NCI-H2081 (cell line): ENCODE data around the gene EEIG1.

Experiments used
- DNase-seq, 2 experiments: peaks; one replicate each; lab custom pipeline; 2025; lab: John Stamatoyannopoulos, UW

EEIG1 gene

GRCh38 chr9:127974769-127975261 is 6.0 kb downstream of the EEIG1 start:
- no peak for DNase-seq

- DNase-seq: peak in 1 of 2 experiments; percentile 68
Observed at GRCh38 chr9:127974001-127974768, 6.6 kb downstream of the EEIG1 start.

DNA sequence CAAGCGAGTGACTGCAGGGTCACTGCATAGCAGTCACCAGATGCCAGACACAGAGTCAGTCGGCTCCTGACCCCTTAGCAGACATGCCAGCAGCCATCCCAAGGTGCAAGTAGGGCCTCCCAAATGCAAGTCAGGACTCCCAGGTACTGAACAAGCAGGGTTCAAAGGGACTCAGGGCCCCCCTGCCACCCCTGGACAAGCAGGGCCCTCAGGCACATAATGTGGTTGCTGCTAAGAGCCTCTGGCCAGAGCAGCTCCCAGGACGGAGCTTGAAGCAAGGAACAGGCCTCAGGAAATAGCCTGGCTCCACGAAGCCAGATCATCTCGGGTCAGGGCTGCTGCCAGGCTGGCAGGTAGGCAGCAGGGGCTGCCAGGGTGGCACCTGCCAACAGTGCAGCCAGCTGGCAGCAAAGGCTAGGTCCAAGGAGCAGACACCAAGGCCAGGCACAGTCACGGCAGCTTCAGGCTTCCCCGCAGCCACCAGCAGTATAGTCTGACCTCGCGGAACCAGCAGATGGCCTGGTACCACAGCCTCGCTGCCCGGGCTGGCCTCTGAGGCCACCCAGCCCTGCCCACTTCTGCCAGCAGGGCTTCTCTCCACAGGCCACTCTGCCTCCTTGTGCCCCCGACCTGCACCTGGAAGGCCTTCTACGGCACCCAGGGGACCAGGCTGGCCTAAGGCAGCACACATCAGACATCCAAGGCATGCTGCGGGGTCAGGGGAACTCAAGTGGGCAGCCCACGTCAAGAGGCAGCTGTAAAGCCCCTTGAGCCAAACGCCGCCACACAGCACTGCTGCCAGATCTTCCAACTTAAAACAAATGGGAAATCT is 7.4 kb downstream of the EEIG1 start:
- DNase-seq: peak in 1 of 2 experiments; percentile 58

DNA sequence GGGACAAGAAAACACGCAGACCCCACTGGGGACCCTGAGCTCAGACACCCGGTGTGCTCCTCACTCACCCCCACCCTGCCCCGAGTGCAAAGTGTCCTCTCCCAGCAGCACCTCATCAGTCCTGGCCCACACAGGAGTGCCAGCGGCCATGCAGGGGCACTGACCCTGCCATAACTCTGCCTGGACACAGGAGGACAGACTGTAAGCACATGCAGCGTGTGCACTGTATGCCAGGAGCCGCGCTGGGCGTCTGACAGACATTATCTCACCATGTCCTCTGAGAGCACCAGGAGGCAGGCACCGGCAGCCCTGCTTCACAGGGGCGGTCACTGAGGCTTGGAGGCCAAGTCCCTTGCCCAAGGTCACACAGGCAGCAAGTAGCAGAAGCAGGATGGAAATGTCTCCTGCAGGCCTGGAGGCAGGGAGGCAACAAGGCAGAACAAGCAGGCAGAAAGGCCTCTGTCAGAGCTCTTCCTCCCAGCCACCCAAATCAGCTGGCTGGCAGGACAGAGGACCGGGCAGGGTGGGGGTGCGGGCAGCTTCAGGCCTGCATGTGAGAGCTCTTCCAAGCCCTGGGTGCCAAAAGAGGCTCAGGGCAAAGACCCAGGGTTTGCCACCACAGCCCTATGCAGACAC is 8.4 kb downstream of the EEIG1 start:
- no peak for DNase-seq

DNA sequence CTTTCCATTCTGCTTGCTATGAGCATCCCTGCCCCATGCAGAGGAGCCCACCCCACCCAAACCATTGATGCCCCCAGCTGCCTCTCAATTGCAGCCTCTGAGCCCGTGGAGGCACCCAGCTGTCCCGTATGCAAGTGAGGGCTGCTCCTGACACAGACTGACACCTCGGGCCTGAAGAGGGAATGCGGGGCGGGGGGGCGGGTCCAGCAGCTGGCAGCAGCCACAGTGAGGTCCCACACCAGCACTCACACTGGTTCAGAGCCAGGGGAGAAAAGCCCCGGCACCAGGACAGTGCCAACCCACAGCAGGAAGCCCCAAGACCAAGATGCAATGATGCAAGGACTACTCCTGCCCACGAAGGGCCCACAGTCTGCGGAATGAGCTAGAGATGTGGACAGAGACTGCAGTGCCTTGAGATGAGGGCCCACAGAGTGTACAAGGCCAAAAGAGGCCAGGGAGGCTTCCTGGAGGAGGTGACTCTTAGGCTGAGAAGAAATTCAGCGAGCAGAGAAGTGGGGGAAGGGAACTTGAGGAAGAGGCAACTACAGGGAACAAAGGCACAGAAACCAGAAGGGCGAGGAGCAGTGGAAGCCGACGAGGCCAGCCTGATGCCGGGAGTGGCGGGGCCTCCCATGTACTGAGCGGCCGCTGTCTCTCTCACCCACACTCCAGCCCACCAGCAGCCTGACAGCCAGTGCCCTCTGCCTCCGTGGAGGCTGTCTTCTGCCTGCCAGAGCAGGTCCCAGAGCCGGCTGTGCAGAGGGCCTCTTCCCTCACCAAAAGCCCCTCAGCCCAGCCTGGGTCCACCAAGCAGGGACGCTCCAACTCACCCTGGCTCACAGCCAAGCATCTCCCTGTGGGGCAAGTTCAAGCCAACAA is 9.2 kb downstream of the EEIG1 start:
- peak in 1 of 2 experiments; percentile 45 for DNase-seq

GRCh38 chr9:127970401-127971313 is 10.1 kb downstream of the EEIG1 start:
- DNase-seq: peak; percentile 85 to 95

DNA sequence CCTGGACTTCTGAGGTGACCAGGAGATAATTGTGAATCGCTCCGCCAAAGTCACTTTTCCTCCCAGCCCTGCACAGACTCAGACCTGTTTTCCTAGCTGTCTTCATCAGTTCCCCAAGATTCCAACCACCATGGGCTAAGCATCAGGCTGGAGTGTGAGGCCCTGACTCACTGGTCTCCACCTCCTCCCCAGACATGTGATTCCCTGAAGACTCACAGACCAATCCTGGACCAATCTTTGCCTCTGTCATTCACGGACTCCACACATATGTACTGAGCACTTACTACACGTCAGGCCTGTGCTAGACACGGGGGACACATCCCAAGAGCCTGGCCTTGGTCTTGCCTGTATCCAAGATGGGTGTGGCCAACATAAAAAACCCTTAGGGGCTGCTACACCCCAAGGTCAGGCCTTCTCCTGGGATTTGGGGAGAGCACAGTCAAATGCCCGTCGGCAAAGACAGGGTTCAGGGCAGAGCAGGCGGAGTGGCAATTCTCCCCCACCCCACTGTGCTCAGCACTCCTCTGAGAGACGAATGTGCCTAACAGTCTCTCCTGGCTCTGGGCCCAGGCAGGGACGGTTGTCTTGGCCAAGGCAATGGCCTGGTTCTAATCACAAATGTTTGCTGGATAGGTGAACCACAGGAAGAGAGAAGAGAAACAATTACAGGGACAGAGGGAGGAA is 11.9 kb downstream of the EEIG1 start:
- peak; percentile 63 to 84 for DNase-seq

- DNase-seq: no peak
Observed at GRCh38 chr9:127968042-127968441, 12.7 kb downstream of the EEIG1 start.

GRCh38 chr9:127967151-127967809 is 13.5 kb downstream of the EEIG1 start:
- no peak for DNase-seq

DNA sequence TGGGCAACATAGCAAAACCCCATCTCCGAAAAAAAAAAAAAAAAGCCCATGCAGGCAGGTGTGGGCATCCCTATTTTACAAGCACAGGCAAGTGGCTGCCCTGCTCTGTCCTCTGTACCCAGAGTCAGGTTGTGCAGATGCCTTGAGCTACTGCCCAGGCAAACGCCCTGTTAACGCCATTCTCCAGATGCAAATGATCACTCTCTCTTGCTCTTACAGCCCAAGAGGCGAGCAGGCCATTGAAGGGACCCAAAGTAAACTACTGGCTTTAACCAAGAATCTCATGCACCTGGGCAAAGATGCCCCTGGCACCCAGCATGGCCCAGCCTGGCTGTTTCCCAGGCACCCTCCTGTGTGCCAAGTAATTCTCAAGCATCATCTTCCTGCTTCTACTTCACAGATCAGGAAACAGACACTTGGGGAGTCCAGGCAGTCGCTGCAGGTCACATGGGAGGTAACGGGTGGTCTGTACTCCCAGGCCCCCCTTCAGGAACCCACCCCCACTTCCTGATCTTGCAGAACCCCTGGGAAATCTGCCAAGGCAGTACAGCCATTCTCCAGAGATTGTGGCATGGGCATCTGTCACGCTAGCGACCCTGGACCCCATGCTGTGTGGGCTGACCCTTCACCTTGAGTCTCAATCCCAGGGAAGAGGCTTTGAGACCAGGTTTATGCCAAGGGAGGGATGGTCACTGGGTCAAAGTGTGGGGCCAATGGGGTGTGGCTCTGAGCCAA is 14.2 kb downstream of the EEIG1 start:
- DNase-seq: peak in 1 of 2 experiments; percentile 45

- no peak for DNase-seq
Observed at GRCh38 chr9:127965953-127966352, 14.8 kb downstream of the EEIG1 start.

DNA sequence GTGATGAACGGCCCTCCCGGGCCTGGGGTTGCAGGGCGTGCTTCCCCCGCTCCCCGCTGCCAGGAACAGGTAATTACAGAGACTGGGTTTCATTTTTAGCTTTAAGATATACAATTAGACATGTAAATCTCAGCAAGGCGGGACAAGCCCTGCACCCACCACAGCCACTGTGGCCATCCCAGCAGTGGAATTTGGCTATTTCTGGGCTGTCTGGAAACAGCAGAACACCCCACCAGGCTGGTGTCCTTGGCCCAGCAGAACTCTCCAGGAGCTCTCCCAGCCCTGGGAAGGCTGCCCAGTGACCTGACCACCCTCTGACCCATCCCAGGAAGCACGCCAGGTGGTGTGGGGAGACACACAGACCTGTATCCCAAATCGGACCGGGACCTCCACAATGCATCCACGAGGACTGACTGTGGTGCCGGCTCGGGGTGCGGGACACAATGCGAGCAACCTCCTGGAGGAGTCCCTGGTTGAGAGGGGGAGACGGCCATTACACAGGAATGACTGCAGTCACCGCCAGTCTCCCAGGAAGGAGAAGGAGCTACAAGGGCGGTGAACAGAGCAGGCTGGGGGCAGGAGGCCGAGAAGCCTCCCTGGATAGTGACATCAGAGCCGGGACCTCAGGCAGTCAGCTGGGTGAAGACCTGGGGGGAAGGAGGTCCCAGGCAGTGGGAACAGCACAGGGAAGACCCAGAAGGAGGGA is 17.3 kb downstream of the EEIG1 start:
- peak in 1 of 2 experiments; percentile 26 for DNase-seq

DNA sequence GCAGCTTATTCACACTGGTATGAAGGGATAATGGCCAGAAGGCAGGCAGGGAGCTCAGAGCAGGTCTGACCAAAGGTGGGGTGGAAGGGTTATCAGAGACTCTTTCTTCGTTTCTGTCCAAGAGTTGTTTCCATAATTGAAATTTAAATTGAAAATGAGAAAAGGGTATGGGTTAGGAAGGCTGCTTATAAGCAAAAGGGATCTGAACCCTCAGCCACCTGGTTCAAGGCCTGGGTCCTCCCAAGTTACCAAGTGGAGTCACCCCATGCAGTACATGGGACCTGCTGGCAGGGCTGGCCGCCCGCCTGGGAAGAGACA is 17.8 kb downstream of the EEIG1 start:
- peak in 1 of 2 experiments; percentile 66 for DNase-seq

DNA sequence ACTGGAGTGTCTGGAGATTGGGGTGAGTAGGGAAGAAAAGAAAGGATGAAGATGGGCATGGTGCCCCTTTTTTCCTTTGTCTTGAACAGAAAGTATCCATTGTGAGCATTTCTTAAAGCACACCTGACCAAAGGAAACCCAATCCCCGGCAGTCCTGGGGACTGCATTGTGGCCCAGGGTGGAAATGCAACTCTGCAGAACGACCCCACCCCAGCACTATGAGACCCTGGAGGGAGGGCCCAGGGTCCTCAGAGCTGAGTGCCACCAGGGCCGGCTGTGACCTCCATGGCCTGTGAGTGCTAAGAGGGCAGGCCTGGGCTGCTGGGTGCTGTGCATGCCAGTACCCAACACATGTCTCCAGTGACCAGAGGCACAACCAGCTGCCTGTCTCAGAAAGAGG is 18.5 kb downstream of the EEIG1 start:
- no peak for DNase-seq

DNA sequence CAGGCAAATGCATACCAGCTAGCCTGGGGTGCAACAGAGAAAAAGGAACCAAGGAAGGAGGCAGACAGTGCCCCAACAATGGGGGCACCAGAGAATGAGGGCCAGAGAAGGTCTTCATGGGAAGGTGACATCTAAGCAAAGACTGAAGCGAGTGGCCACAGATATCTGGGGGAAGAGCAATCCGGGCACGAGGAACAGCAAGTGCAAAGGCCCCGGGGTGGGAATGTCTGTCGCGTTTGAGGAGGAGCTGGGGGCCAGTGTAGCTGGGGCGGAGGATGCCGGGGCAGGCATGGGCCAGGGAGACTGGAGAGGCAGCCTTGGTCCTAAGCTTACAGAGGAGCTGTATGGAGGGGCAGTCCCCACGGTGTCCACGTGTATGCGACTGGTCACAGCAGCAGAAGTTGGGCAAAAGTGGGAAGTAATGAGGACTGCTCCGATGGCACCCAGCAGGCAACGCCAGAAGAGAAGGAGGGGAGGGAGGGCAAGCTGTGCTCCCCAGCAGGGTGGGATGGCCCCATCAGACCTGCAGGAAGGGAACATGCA is 19.1 kb downstream of the EEIG1 start:
- DNase-seq: no peak

DNA sequence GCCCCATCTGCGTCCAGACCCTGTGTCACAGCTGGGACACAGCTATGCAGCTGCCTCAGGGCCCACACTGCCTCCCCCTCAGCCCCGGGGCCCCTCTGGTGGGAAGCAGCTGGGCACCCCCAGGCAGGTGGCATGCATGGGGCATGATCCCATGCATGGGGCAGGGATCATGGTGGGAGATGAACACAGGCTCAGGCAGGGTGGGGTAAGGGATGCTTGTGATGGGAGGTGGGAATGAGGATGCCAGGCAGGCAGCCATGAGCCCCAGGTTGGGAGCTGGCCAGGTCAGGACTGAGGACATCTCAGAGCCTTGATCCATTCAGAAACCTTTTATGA is 19.7 kb downstream of the EEIG1 start:
- no peak for DNase-seq

DNA sequence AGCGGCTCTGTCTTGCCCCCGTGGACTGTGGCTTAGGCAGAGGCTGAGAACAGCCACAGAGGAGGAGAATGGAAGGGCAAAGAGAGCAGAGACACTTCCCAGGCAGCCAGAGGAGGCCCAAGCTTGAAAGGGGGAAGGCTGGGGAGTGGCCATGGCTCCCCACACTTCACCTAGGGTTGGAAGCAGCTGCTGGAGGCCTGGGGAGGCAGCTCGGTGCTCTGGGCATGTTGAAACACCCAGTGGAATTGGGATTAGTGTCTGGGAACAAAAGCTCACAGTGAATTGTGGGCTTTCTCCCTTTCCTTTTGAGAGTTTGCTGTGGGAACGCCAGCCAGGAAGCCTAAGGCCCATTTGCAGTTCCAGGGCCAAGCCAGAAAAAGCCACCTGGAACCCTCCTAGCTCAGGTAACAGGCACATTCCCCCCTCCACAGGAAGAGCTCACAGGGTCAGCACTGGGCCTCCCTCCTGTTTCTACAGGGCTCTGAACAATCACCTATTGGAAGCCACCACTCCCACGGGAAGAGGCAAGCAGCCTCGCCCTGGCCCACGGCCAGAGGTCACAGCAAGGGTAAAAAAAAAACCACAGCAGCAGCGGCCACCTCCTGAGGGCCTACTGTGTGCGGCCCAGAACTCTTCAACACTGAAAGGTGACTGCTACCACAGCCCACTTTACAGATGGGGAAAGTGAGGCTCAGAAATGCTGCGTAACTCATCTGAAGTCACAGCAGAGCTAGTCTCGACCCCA is 20.2 kb downstream of the EEIG1 start:
- peak; percentile 73 to 79 for DNase-seq
